HepG2 (cell line): ENCODE results near the gene EEPD1. TPM values are rescaled to one million over a fixed set of nuclear protein-coding genes. Genes with fewer than 3 reads are reported as not detected.

Experiments
- ATAC-seq: fragments of 200-7000 bp; cut with Tn5 transposase; 3 replicates; pipeline ENCODE4 v1.9.1; 2020; ENCODE audit warnings: mild to moderate bottlenecking, moderate library complexity
- BruUV-seq: library from RNA; stranded (reverse); fragments of 400-500 nt; replicated peaks from 2 replicates; lab custom pipeline; 2021; lab: Mats Ljungman, UMichigan
- CTCF ChIA-PET: fragments of 300-600 bp; formaldehyde crosslinking; extraction: SDS; loops from one replicate; lab custom pipeline; 2021; ENCODE audit warnings: low total read pairs, inconsistent platforms, low intra/inter-chr PET ratio; lab: Yijun Ruan, JAX
- POLR2A ChIA-PET: fragments of 350-600 bp; sonication (Branson Sonifier 250); formaldehyde crosslinking; loops from one replicate; lab custom pipeline; 2020; ENCODE audit warnings: antibody characterized with exemption, inconsistent platforms; lab: Yijun Ruan, JAX
- DNase-seq: peaks from one replicate; pipeline ENCODE4 v3.0.0-alpha.2; 2015; ENCODE audit warnings: low spot score
- FAIRE-seq: peaks from 3 replicates; lab custom pipeline; 2011; peaks lifted over from hg19 to GRCh38; lab: Jason Lieb, UNC
- H2AFZ ChIP-seq: one replicate; pipeline ENCODE4 v1.6.1; 2011; ENCODE audit warnings: low read length, inconsistent platforms
- H3K27ac ChIP-seq: fragments of 300-600 bp; 3 replicates; pipeline ENCODE4 v1.8.0; 2011; ENCODE audit warnings: mixed run types, mild to moderate bottlenecking, mixed read lengths, low read length, inconsistent platforms; ENCODE audit not compliant: insufficient read depth; ENCODE audit errors: extremely low read length
- H3K27me3 ChIP-seq, 2 experiments: fragments of 200-600 bp in 1 of 2; 2 replicates in 1 of 2; 3 replicates in 1 of 2; pipeline versions ENCODE4 v1.6.0 to v1.8.0; 2011; ENCODE audit warnings: low read length in 2 of 2, mild to moderate bottlenecking in 2 of 2, moderate library complexity in 2 of 2, inconsistent platforms in 1 of 2; ENCODE audit not compliant: insufficient read depth in 2 of 2, control insufficient read depth in 1 of 2
- H3K36me3 ChIP-seq, 2 experiments: fragments of 200-600 bp in 1 of 2; replicated peaks in 1 of 2; 2 replicates in 1 of 2; 3 replicates in 1 of 2; pipeline versions ENCODE4 v1.5.1 to v1.8.0; 2011; ENCODE audit warnings: low read length in 2 of 2, inconsistent platforms in 1 of 2; ENCODE audit not compliant: insufficient read depth in 2 of 2, control insufficient read depth in 1 of 2
- H3K4me1 ChIP-seq: 2 replicates; pipeline ENCODE4 v1.5.1; 2012; ENCODE audit warnings: low read length, inconsistent platforms; ENCODE audit not compliant: insufficient read depth
- H3K4me2 ChIP-seq: 2 replicates; pipeline ENCODE4 v1.6.0; 2011; ENCODE audit warnings: low read depth, low read length, inconsistent platforms
- H3K4me3 ChIP-seq, 3 experiments: fragments of 200-600 bp in 1 of 3; sonication (generic), shearing (Covaris generic) in 1 of 3; replicated peaks in 1 of 3; 2 replicates each; pipeline ENCODE4 v1.5.1; 2011 to 2016; ENCODE audit warnings: low read length in 3 of 3, inconsistent platforms in 2 of 3, low read depth in 2 of 3, mild to moderate bottlenecking in 2 of 3, control low read depth in 1 of 3, mixed read lengths in 1 of 3; ENCODE audit not compliant: insufficient read depth in 1 of 3
- H3K79me2 ChIP-seq: one replicate; pipeline ENCODE4 v1.6.1; 2011; ENCODE audit warnings: low read length, inconsistent platforms; ENCODE audit not compliant: insufficient read depth
- H3K9ac ChIP-seq: 2 replicates; pipeline ENCODE4 v1.6.0; 2011; ENCODE audit warnings: mild to moderate bottlenecking, low read depth, low read length, inconsistent platforms; ENCODE audit not compliant: insufficient read depth
- H3K9me3 ChIP-seq: 2 replicates; pipeline ENCODE4 v1.5.1; 2012; ENCODE audit warnings: mild to moderate bottlenecking, low read length
- H4K20me1 ChIP-seq: 2 replicates; pipeline ENCODE4 v1.6.0; 2011; ENCODE audit warnings: inconsistent platforms, mild to moderate bottlenecking, low read length, moderate library complexity; ENCODE audit not compliant: insufficient read depth
- HNF4A ChIP-seq: sonication (generic); formaldehyde crosslinking; IDR thresholded peaks from 2 replicates; pipeline ENCODE4 v1.4.0; 2020; ENCODE audit warnings: missing genetic modification reagents
- RERE ChIP-seq: IDR thresholded peaks from 2 replicates; pipeline ENCODE4 v1.6.1; 2016; ENCODE audit warnings: low read depth, missing genetic modification reagents, missing compliant biosample characterization
- ZNF510 ChIP-seq: sonication (generic); formaldehyde crosslinking; IDR thresholded peaks from 2 replicates; pipeline ENCODE4 v1.4.0; 2020; ENCODE audit warnings: low read depth, mild to moderate bottlenecking, missing genetic modification reagents
- WGBS: methylation state at CpG from one replicate; pipeline ENCODE4 v1.1.6; 2017; ENCODE audit warnings: low lambda C conversion rate; 5-methylcytosine and 5-hydroxymethylcytosine counted together
- in situ Hi-C: cut with HindIII; loops from 2 replicates; pipeline ENCODE4 v1.10.0; 2017; ENCODE audit warnings: low pct_unique_long_range_greater_than_20kb; ENCODE audit not compliant: extremely low pct_ligation_motif_present
- intact Hi-C: fragments of 100-400 bp; cut with micrococcal nuclease; formaldehyde crosslinking; loops from one replicate; pipeline ENCODE4 v1.10.0; 2022; ENCODE audit not compliant: unreplicated experiment
- polyA plus RNA-seq, 8 experiments: library from polyadenylated mRNA; depleted of rRNA in 3 of 8; stranded (reverse) in 7 of 8; unstranded in 1 of 8; fragments of >200 nt; fragmentation: Illumina TruSeq in 4 of 8; extraction: Trizol in 4 of 8; gene quantifications; 2 replicates each; pipeline versions ENCODE4 v1.2.1 to v1.2.3, GENCODE V29; 2011 to 2016; ENCODE audit warnings: low read depth in 4 of 8, missing spikeins in 1 of 8, mixed read lengths in 1 of 8; ENCODE audit not compliant: insufficient read depth in 1 of 8
- total RNA-seq, 5 experiments: library from RNA; depleted of rRNA; stranded (reverse); fragments of >200 nt; fragmentation: Illumina TruSeq; extraction: Trizol; gene quantifications; 2 replicates each; pipeline ENCODE4 v1.2.3, GENCODE V29; 2016; ENCODE audit warnings: low read depth in 1 of 5

The EEPD1 gene
- total and polyA plus RNA-seq, 2 of the 13 experiments (the other 11 are each of a cell fraction or from before 2014, with no cell fraction given) = 10.1 to 16.4 TPM

GRCh38 chr7:36261019-36261754 lies 108.1 kb downstream of the EEPD1 start (continued):
- no peak for TF ChIP-seq RERE
- TF ChIP-seq, all 625 proteins: peak for 0

GRCh38 chr7:36262309-36263094 lies 109.4 kb downstream of the EEPD1 start:
- Histone ChIP-seq H3K36me3 (peaks cover 0 to 7% of the 10 kb centered on the region in 2 experiments; a peak in 1 of 5 replicates), H2AFZ (no peak overlapping the region), H3K4me1 (peaks cover 79% of the 10 kb centered on the region), H4K20me1 (no peaks in the 10 kb centered on the region), H3K79me2 (peaks cover 6% of the 10 kb centered on the region), H3K27me3 (no peaks in the 10 kb centered on the region), H3K4me3 (no peak overlapping the region), H3K4me2 (no peak overlapping the region), H3K27ac (no peak overlapping the region), H3K9ac (no peak overlapping the region), H3K9me3 (no peaks in the 10 kb centered on the region)
- ATAC-seq (no peak), FAIRE-seq (no peak), DNase-seq (no peak)
- 85% methylated on average over 5 of the region's 5 CpGs for WGBS
- in situ Hi-C loops = no loop called here
- no peak for TF ChIP-seq ZNF510
- peak; percentile 8; the same call in 1 of the 2 replicates for TF ChIP-seq HNF4A (CRISPR knock-in tag)
- POLR2A ChIA-PET = no interaction called here
- CTCF ChIA-PET = no interaction called here
- intact Hi-C loops = no loop called here
- BruUV-seq = no TSS peak
